Mesenchymal stem cell (in vitro differentiated cells and primary cell): ENCODE measurements around the gene TOR2A.

Experiments
- DNase-seq: peaks from one replicate; pipeline ENCODE4 v3.0.0-alpha.2; 2013
- H2AFZ ChIP-seq: one replicate; pipeline ENCODE4 v1.6.1; 2013; ENCODE audit warnings: low read depth, mild to moderate bottlenecking, control low read depth, inconsistent platforms, low read length, moderate library complexity
- H2AK5ac ChIP-seq: 2 replicates; pipeline ENCODE4 v1.6.1; 2013; ENCODE audit warnings: low read length, moderate library complexity, mild to moderate bottlenecking, inconsistent platforms; ENCODE audit not compliant: severe bottlenecking
- H2BK120ac ChIP-seq: one replicate; pipeline ENCODE4 v1.6.1; 2013; ENCODE audit warnings: low read depth, mild to moderate bottlenecking, inconsistent platforms, low read length, moderate library complexity
- H2BK12ac ChIP-seq, 2 experiments: one replicate each; pipeline ENCODE4 v1.6.1; 2013; ENCODE audit warnings: inconsistent platforms in 2 of 2, low read length in 2 of 2, mild to moderate bottlenecking in 2 of 2, moderate library complexity in 2 of 2, control low read depth in 1 of 2
- H2BK15ac ChIP-seq: one replicate; pipeline ENCODE4 v1.6.1; 2013; ENCODE audit warnings: mild to moderate bottlenecking, low read depth, inconsistent platforms; ENCODE audit not compliant: poor library complexity, severe bottlenecking
- H2BK5ac ChIP-seq: 2 replicates; pipeline ENCODE4 v1.6.1; 2013; ENCODE audit warnings: low read depth, mild to moderate bottlenecking, low read length, control low read depth, inconsistent platforms; ENCODE audit not compliant: poor library complexity, severe bottlenecking
- H3K14ac ChIP-seq, 2 experiments: one replicate each; pipeline ENCODE4 v1.6.1; 2013; ENCODE audit warnings: inconsistent platforms in 2 of 2, low read length in 2 of 2, control low read depth in 1 of 2, mild to moderate bottlenecking in 1 of 2, moderate library complexity in 1 of 2
- H3K18ac ChIP-seq, 2 experiments: one replicate each; pipeline ENCODE4 v1.6.1; 2013; ENCODE audit warnings: inconsistent platforms in 2 of 2, low read length in 2 of 2, control low read depth in 1 of 2, low read depth in 1 of 2, mild to moderate bottlenecking in 1 of 2
- H3K23ac ChIP-seq, 2 experiments: one replicate each; pipeline ENCODE4 v1.6.1; 2013; ENCODE audit warnings: inconsistent platforms in 2 of 2, low read length in 2 of 2, mild to moderate bottlenecking in 2 of 2, moderate library complexity in 2 of 2, control low read depth in 1 of 2
- H3K27ac ChIP-seq: 2 replicates; pipeline ENCODE4 v1.5.1; 2013; ENCODE audit warnings: mild to moderate bottlenecking, moderate library complexity, low read length, control low read depth, inconsistent platforms; ENCODE audit not compliant: poor library complexity, severe bottlenecking
- H3K27me3 ChIP-seq, 2 experiments: 2 replicates each; pipeline versions ENCODE4 v1.6.1 to v1.7.0; 2013; ENCODE audit warnings: low read length in 2 of 2, mild to moderate bottlenecking in 2 of 2, moderate library complexity in 2 of 2, control low read depth in 1 of 2, inconsistent platforms in 1 of 2; ENCODE audit not compliant: control insufficient read depth in 1 of 2, insufficient read depth in 1 of 2
- H3K36me3 ChIP-seq, 2 experiments: 2 replicates each; pipeline versions ENCODE4 v1.6.1 to v1.7.0; 2013; ENCODE audit warnings: low read length in 2 of 2, control low read depth in 1 of 2, inconsistent platforms in 1 of 2, low read depth in 1 of 2, mild to moderate bottlenecking in 1 of 2; ENCODE audit not compliant: insufficient read depth in 2 of 2, control insufficient read depth in 1 of 2
- H3K4ac ChIP-seq, 2 experiments: one replicate each; pipeline ENCODE4 v1.6.1; 2013; ENCODE audit warnings: inconsistent platforms in 2 of 2, low read length in 2 of 2, mild to moderate bottlenecking in 2 of 2, moderate library complexity in 2 of 2, control low read depth in 1 of 2, low read depth in 1 of 2
- H3K4me1 ChIP-seq: 2 replicates; pipeline ENCODE4 v1.6.1; 2013; ENCODE audit warnings: low read depth, low read length, control low read depth; ENCODE audit not compliant: control insufficient read depth, insufficient read depth
- H3K4me2 ChIP-seq: 2 replicates; pipeline ENCODE4 v1.6.1; 2013; ENCODE audit warnings: low read length, mild to moderate bottlenecking, inconsistent platforms; ENCODE audit not compliant: poor library complexity, severe bottlenecking
- H3K4me3 ChIP-seq, 2 experiments: 2 replicates each; pipeline versions ENCODE4 v1.5.1 to v1.7.0; 2013; ENCODE audit warnings: low read length in 2 of 2, mild to moderate bottlenecking in 2 of 2, control low read depth in 1 of 2, low read depth in 1 of 2; ENCODE audit not compliant: insufficient read depth in 1 of 2
- H3K79me1 ChIP-seq: replicated peaks from 2 replicates; pipeline ENCODE4 v1.6.1; 2013; ENCODE audit warnings: mild to moderate bottlenecking, control low read depth, low read length, inconsistent platforms; ENCODE audit not compliant: poor library complexity, severe bottlenecking
- H3K9ac ChIP-seq: 2 replicates; pipeline ENCODE4 v1.7.0; 2013; ENCODE audit warnings: mild to moderate bottlenecking, low read length, moderate library complexity
- H3K9me3 ChIP-seq: 2 replicates; pipeline ENCODE4 v1.7.0; 2013; ENCODE audit warnings: mild to moderate bottlenecking, low read length; ENCODE audit not compliant: control insufficient read depth
- H4K8ac ChIP-seq: one replicate; pipeline ENCODE4 v1.6.1; 2013; ENCODE audit warnings: inconsistent platforms, mild to moderate bottlenecking, low read length, moderate library complexity
- H4K91ac ChIP-seq: one replicate; pipeline ENCODE4 v1.6.1; 2013; ENCODE audit warnings: mild to moderate bottlenecking, low read length, inconsistent platforms
- WGBS: methylation state at CpG from one replicate; pipeline ENCODE4 v1.1.7; 2013; ENCODE audit warnings: mixed read lengths; 5-methylcytosine and 5-hydroxymethylcytosine counted together

The TOR2A gene

GRCh38 chr9:127717766-127718165 is 17.3 kb downstream of the TOR2A start:
- H3K27ac ChIP-seq, result no peak overlapping the region
- H3K23ac ChIP-seq, result no peak overlapping the region
- H2BK15ac ChIP-seq, result no peak overlapping the region
- H3K4ac ChIP-seq, result no peak overlapping the region
- no peak overlapping the region for H3K4me3 ChIP-seq
- H4K91ac ChIP-seq, result no peak overlapping the region
- H3K18ac ChIP-seq, result no peak overlapping the region
- H2BK12ac ChIP-seq, result no peak overlapping the region
- no peak overlapping the region for H2AFZ ChIP-seq
- WGBS, result 95% methylated on average over 4 of the region's 5 CpGs
- no peak overlapping the region for H2BK5ac ChIP-seq
- H3K9me3 ChIP-seq, result no peaks in the 10 kb centered on the region
- H2AK5ac ChIP-seq, result no peak overlapping the region
- no peak overlapping the region for H2BK120ac ChIP-seq
- no peak overlapping the region for H4K8ac ChIP-seq
- no peaks in the 10 kb centered on the region for H3K27me3 ChIP-seq
- DNase-seq, result no peak
- peaks cover 0 to 5% of the 10 kb centered on the region in 2 experiments for H3K36me3 ChIP-seq
- H3K14ac ChIP-seq, result no peak overlapping the region
- H3K79me1 ChIP-seq, result peaks cover 18% of the 10 kb centered on the region
- H3K4me1 ChIP-seq, result peaks cover 31% of the 10 kb centered on the region
- no peak overlapping the region for H3K9ac ChIP-seq
- H3K4me2 ChIP-seq, result no peak overlapping the region

- peaks cover 0 to 8% of the 10 kb centered on the region in 2 experiments for H3K36me3 ChIP-seq
- no peak overlapping the region for H2BK12ac ChIP-seq
- 89% methylated on average over 5 of the region's 9 CpGs for WGBS
Observed at GRCh38 chr9:127716412-127716811, 18.7 kb downstream of the TOR2A start.

DNA sequence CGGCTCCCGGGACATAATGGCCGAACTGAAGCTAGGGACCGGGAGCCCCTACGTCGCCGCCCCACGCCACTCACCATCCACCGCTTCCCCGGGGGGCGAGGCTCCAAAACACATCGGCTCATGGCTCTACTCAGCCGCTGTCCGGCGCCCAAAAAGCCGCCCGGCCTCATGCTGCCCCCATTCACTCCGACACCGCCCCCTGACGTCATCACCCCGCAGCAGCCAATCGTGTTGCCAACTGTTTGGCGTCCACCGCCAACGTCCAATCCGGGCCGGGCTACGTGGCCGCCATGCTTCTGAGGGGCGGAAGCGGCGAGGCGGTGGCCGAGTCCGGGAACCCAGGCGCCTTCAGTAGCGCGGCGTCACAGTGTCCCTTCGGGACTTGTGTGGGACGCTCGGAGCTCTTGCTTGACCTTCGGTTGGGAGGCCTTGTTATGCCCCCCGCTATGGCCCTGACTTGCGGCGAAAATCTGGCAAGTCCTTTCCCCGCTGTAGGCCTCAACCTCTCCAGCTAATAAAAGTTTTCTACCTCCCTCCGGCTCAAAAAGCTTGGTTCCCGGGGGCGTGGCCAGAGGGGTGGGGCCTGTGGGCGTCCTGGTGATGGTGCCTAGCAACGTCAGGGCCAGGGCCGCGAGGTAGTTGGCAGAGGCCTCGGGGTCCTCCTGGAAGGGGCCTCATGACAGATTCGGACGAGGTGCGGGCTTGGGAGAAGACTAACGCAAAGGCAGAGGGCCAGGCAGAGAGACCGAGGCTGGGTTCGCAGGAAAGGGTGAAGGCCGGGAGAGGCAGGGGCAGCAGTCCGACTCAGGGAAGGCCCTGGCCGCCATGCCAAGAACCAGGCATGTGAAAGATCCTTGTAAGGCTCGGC is 19.4 kb downstream of the TOR2A start, which contains the start of the genes PTRH1 and TTC16:
TSS of gene PTRH1 (minus strand) at position 194 of the 868 bp plus-strand sequence. CDS start at position 170, 24 bp downstream.
TSS of gene TTC16 (plus strand) at position 610 of the 868 bp plus-strand sequence. CDS start at position 677, 67 bp downstream.
- H2BK15ac ChIP-seq, result peak within 1 kb of the TSS; percentile 63
- H2BK120ac ChIP-seq, result no peak within 1 kb of the TSS
- H2AFZ ChIP-seq, result peak within 1 kb of the TSS; percentile 98
- H3K9ac ChIP-seq, result peak within 1 kb of the TSS; percentile 95
- H3K18ac ChIP-seq, result peak within 1 kb of the TSS; percentile 0 to 74
- H2AK5ac ChIP-seq, result no peak within 1 kb of the TSS
- peak within 1 kb of the TSS in 1 of 2 experiments; percentile 54 for H3K4ac ChIP-seq
- DNase-seq, result peak; percentile 97
- H3K36me3 ChIP-seq, result peaks cover 0 to 8% of the 10 kb centered on the region in 2 experiments
- WGBS, result 5% methylated on average over 64 of the region's 65 CpGs
- H3K23ac ChIP-seq, result peak within 1 kb of the TSS in 1 of 2 experiments; percentile 57
- H3K27me3 ChIP-seq, result no peaks in the 10 kb centered on the region
- H4K8ac ChIP-seq, result peak within 1 kb of the TSS; percentile 66
- H3K79me1 ChIP-seq, result peaks cover 20% of the 10 kb centered on the region
- H3K27ac ChIP-seq, result no peak within 1 kb of the TSS
- no peaks in the 10 kb centered on the region for H3K9me3 ChIP-seq
- H3K4me3 ChIP-seq, result peak within 1 kb of the TSS; percentile 73 to 94
- peak within 1 kb of the TSS; percentile 93 for H3K4me2 ChIP-seq
- H2BK5ac ChIP-seq, result no peak within 1 kb of the TSS
- H3K14ac ChIP-seq, result peak within 1 kb of the TSS in 1 of 2 experiments; percentile 92
- H4K91ac ChIP-seq, result no peak within 1 kb of the TSS
- H2BK12ac ChIP-seq, result no peak within 1 kb of the TSS
- H3K4me1 ChIP-seq, result peaks cover 48% of the 10 kb centered on the region

More at GRCh38 chr9:127716412-127716811, 18.7 kb downstream of the TOR2A start:
- no peak overlapping the region for H2AK5ac ChIP-seq
- H2AFZ ChIP-seq, result no peak overlapping the region
- H3K14ac ChIP-seq, result no peak overlapping the region
- no peak overlapping the region for H3K23ac ChIP-seq
- H3K18ac ChIP-seq, result no peak overlapping the region
- no peak overlapping the region for H3K4ac ChIP-seq
- no peak overlapping the region for H4K91ac ChIP-seq
- peak overlapping the region in 1 of 2 experiments; percentile 94 for H3K4me3 ChIP-seq
- peaks cover 20% of the 10 kb centered on the region for H3K79me1 ChIP-seq
- no peak for DNase-seq
- peak overlapping the region; percentile 95 for H3K9ac ChIP-seq
- no peak overlapping the region for H2BK5ac ChIP-seq
- no peak overlapping the region for H3K27ac ChIP-seq
- H2BK15ac ChIP-seq, result no peak overlapping the region
- H4K8ac ChIP-seq, result peak overlapping the region; percentile 66
- no peaks in the 10 kb centered on the region for H3K9me3 ChIP-seq
- no peak overlapping the region for H2BK120ac ChIP-seq
- no peak overlapping the region for H3K4me2 ChIP-seq
- H3K27me3 ChIP-seq, result no peaks in the 10 kb centered on the region
- peaks cover 44% of the 10 kb centered on the region for H3K4me1 ChIP-seq

DNA sequence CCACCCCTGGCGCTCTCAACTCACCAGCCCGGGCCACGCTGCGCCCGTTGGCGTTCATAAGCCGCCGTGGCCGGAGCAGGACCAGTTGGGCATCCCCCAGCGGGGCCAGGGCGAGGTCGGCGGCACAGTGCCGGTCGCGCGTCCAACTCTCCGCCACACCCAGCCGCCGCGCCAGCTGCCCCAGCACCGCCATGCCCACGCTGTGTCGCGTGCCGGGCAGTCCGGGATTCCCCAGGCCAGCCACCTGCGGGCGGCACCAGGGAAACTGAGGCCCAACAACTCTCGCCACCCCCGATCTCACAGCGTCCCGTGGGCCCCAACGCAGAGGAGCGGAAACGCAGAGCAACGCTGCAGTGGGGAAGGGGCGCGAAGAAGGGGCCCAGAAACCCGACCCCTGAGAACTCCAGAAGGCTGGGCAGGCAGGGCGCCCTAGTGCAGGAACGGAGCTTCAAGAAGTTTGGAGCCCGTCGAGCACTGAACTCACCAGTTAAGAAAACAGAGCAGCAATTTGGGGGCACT is 20.1 kb downstream of the TOR2A start:
- H3K14ac ChIP-seq, result peak overlapping the region in 1 of 2 experiments; percentile 92
- H3K9ac ChIP-seq, result peak overlapping the region; percentile 95
- peaks cover 20% of the 10 kb centered on the region for H3K79me1 ChIP-seq
- peak overlapping the region; percentile 0 to 74 for H3K18ac ChIP-seq
- peaks cover 47% of the 10 kb centered on the region for H3K4me1 ChIP-seq
- H3K4me3 ChIP-seq, result peak overlapping the region; percentile 73 to 94
- H2AK5ac ChIP-seq, result no peak overlapping the region
- no peak overlapping the region for H3K27ac ChIP-seq
- no peaks in the 10 kb centered on the region for H3K9me3 ChIP-seq
- H2BK15ac ChIP-seq, result no peak overlapping the region
- no peak overlapping the region for H4K91ac ChIP-seq
- WGBS, result 3% methylated on average over 42 of the region's 44 CpGs
- DNase-seq, result peak; percentile 22
- no peaks in the 10 kb centered on the region for H3K27me3 ChIP-seq
- H3K23ac ChIP-seq, result peak overlapping the region in 1 of 2 experiments; percentile 57
- no peak overlapping the region for H2BK120ac ChIP-seq
- peak overlapping the region in 1 of 2 experiments; percentile 43 for H3K4ac ChIP-seq
- H3K36me3 ChIP-seq, result peaks cover 0 to 12% of the 10 kb centered on the region in 2 experiments
- H2AFZ ChIP-seq, result peak overlapping the region; percentile 98
- no peak overlapping the region for H2BK12ac ChIP-seq
- no peak overlapping the region for H2BK5ac ChIP-seq
- H4K8ac ChIP-seq, result peak overlapping the region; percentile 10
- peak overlapping the region; percentile 93 for H3K4me2 ChIP-seq
